ENCODE measurements around the gene RMND5B.

DNA sequence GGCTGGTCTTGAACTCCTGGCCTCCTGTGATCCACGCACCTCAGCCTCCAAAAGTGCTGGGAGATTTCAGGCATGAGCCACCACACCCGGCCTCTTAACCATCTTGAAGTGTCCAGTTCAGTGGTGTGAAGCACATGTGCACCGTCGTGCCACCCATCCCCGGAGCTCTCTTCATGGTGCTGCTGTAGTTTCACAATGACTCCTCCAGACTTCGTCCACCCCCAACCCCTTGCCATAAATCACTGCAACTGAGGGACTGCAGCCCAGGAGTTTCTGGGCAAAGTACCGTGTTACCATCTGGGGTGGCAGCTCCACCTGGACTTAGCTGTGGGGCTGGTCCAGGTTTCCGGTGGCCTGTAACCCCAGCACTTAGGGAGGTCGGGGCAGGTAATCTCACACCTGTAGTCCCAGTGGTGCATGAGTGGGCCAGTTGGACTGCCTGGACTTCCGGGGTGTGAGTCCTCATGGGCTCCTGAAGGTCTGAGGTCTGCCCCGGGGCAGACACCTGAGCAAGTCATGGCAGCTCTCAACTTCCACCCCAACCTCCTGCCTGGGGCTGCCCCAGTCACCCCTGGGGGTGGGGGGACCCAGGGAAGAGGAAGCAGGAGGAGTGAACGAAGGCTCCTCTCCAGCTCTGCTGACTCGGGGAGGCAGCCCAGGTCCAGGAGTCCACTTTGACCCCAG lies 24.1 kb upstream of the RMND5B start:
- TF ChIP-seq EZH2 (IDR thresholded peaks at IDR 0.05; ENCODE audit: borderline replicate concordance) = no peak
- TF ChIP-seq, protein P1, sequence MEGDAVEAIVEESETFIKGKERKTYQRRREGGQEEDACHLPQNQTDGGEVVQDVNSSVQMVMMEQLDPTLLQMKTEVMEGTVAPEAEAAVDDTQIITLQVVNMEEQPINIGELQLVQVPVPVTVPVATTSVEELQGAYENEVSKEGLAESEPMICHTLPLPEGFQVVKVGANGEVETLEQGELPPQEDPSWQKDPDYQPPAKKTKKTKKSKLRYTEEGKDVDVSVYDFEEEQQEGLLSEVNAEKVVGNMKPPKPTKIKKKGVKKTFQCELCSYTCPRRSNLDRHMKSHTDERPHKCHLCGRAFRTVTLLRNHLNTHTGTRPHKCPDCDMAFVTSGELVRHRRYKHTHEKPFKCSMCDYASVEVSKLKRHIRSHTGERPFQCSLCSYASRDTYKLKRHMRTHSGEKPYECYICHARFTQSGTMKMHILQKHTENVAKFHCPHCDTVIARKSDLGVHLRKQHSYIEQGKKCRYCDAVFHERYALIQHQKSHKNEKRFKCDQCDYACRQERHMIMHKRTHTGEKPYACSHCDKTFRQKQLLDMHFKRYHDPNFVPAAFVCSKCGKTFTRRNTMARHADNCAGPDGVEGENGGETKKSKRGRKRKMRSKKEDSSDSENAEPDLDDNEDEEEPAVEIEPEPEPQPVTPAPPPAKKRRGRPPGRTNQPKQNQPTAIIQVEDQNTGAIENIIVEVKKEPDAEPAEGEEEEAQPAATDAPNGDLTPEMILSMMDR (IDR thresholded peaks at IDR 0.05; ENCODE audit: poor library complexity) = no peak

Data from hepatocyte (in vitro differentiated cells).